Neural progenitor cell (in vitro differentiated cells): Measurements from ENCODE around the gene CEP63.

Experiments used
- CTCF ChIP-seq: fragments of 200-600 bp; sonication (generic); IDR thresholded peaks from 2 replicates; pipeline ENCODE4 v1.5.1; 2017; ENCODE audit warnings: antibody characterized with exemption, mild to moderate bottlenecking
- EZH2 ChIP-seq: fragments of 200-600 bp; sonication (generic); IDR thresholded peaks from 2 replicates; pipeline ENCODE4 v1.6.1; 2017; ENCODE audit warnings: antibody characterized with exemption, mild to moderate bottlenecking, moderate library complexity
- EZH2phosphoT487 ChIP-seq: fragments of 200-600 bp; sonication (generic); IDR thresholded peaks from 2 replicates; pipeline ENCODE4 v1.6.1; 2017; ENCODE audit warnings: antibody characterized with exemption

GRCh38 chr3:134476306-134476705, 9.6 kb upstream of the CEP63 start:
- TF ChIP-seq CTCF (no peak), EZH2 (no peak), EZH2phosphoT487 (no peak)
